HepG2 (cell line): ENCODE measurements around the gene DUSP22. TPM values are rescaled to one million over a fixed set of nuclear protein-coding genes. Genes with fewer than 3 reads are reported as not detected.

ENCODE experiments used
- ARNTL ChIP-seq: sonication (generic); formaldehyde crosslinking; IDR thresholded peaks from 2 replicates; pipeline ENCODE4 v1.4.0; 2020; ENCODE audit warnings: mild to moderate bottlenecking, missing genetic modification reagents
- EHMT2 ChIP-seq: fragments of 200-600 bp; sonication (generic); IDR thresholded peaks from 2 replicates; pipeline ENCODE4 v1.7.0; 2017; ENCODE audit warnings: antibody characterized with exemption, low read depth, low read length, borderline replicate concordance
- FOXP1 ChIP-seq, 2 experiments: fragments of 450-650 bp in 1 of 2; IDR thresholded peaks; 2 replicates each; pipeline ENCODE4 v1.6.1; 2017 to 2018; ENCODE audit warnings: antibody characterized with exemption in 1 of 2
- MZF1 ChIP-seq: sonication (generic); formaldehyde crosslinking; IDR thresholded peaks from 2 replicates; pipeline ENCODE4 v1.8.1; 2023; ENCODE audit warnings: mild to moderate bottlenecking, missing genetic modification reagents, borderline replicate concordance
- RARA ChIP-seq: IDR thresholded peaks from 2 replicates; pipeline ENCODE4 v1.6.1; 2016; ENCODE audit warnings: missing genetic modification reagents, missing compliant biosample characterization
- RORA ChIP-seq: sonication (generic); formaldehyde crosslinking; IDR thresholded peaks from 2 replicates; pipeline ENCODE4 v1.5.0; 2020; ENCODE audit warnings: mild to moderate bottlenecking, missing genetic modification reagents, moderate library complexity
- SIN3A ChIP-seq: IDR thresholded peaks from 2 replicates; pipeline ENCODE4 v1.6.1; 2011; ENCODE audit warnings: low read depth, mild to moderate bottlenecking, control low read depth, low read length, borderline replicate concordance
- SMAD9 ChIP-seq: sonication (generic); formaldehyde crosslinking; IDR thresholded peaks from 2 replicates; pipeline ENCODE4 v1.5.1; 2020; ENCODE audit warnings: mild to moderate bottlenecking, missing genetic modification reagents
- SP5 ChIP-seq: IDR thresholded peaks from 2 replicates; pipeline ENCODE4 v1.6.1; 2016; ENCODE audit warnings: low read depth, borderline replicate concordance
- TARDBP ChIP-seq: sonication (generic); formaldehyde crosslinking; IDR thresholded peaks from 2 replicates; pipeline ENCODE4 v1.8.0; 2022; ENCODE audit warnings: mild to moderate bottlenecking, missing genetic modification reagents
- ZBTB20 ChIP-seq: sonication (generic); formaldehyde crosslinking; IDR thresholded peaks from 2 replicates; pipeline ENCODE4 v1.8.1; 2023; ENCODE audit warnings: missing genetic modification reagents, low read depth, mild to moderate bottlenecking, borderline replicate concordance
- ZGPAT ChIP-seq: IDR thresholded peaks from 2 replicates; pipeline ENCODE4 v1.6.1; 2016; ENCODE audit warnings: mild to moderate bottlenecking
- ZIK1 ChIP-seq: sonication (generic); formaldehyde crosslinking; IDR thresholded peaks from 2 replicates; pipeline ENCODE4 v1.5.0; 2020; ENCODE audit warnings: mild to moderate bottlenecking, low read depth, missing genetic modification reagents, borderline replicate concordance
- ZNF234 ChIP-seq: sonication (generic); formaldehyde crosslinking; conservative IDR thresholded peaks from 2 replicates; pipeline ENCODE4 v1.5.1; 2020; ENCODE audit warnings: mild to moderate bottlenecking, missing genetic modification reagents
- ZNF280B ChIP-seq: sonication (generic); formaldehyde crosslinking; IDR thresholded peaks from 2 replicates; pipeline ENCODE4 v1.5.0; 2020; ENCODE audit warnings: missing genetic modification reagents, mild to moderate bottlenecking, borderline replicate concordance
- ZNF317 ChIP-seq: sonication (generic); formaldehyde crosslinking; IDR thresholded peaks from 2 replicates; pipeline ENCODE4 v1.5.0; 2020; ENCODE audit warnings: mild to moderate bottlenecking, missing genetic modification reagents
- ZNF567 ChIP-seq: sonication (generic); formaldehyde crosslinking; IDR thresholded peaks from 2 replicates; pipeline ENCODE4 v1.8.1; 2023; ENCODE audit warnings: mild to moderate bottlenecking, missing genetic modification reagents, borderline replicate concordance
- ZNF574 ChIP-seq: sonication (generic); formaldehyde crosslinking; IDR thresholded peaks from 2 replicates; pipeline ENCODE4 v1.4.0; 2020; ENCODE audit warnings: missing genetic modification reagents
- ZNF724P ChIP-seq: sonication (generic); formaldehyde crosslinking; IDR thresholded peaks from 2 replicates; pipeline ENCODE4 v1.8.0; 2022; ENCODE audit warnings: missing genetic modification reagents, borderline replicate concordance
- ZNF780A ChIP-seq: sonication (generic); formaldehyde crosslinking; IDR thresholded peaks from 2 replicates; pipeline ENCODE4 v1.8.0; 2022; ENCODE audit warnings: mild to moderate bottlenecking, missing genetic modification reagents, moderate library complexity
- ZNF850 ChIP-seq: sonication (generic); formaldehyde crosslinking; conservative IDR thresholded peaks from 2 replicates; pipeline ENCODE4 v1.9.0; 2021; ENCODE audit warnings: mild to moderate bottlenecking, missing genetic modification reagents
- ZNF879 ChIP-seq: sonication (generic); formaldehyde crosslinking; IDR thresholded peaks from 2 replicates; pipeline ENCODE4 v1.8.1; 2023; ENCODE audit warnings: missing genetic modification reagents
- ZSCAN30 ChIP-seq: sonication (generic); formaldehyde crosslinking; IDR thresholded peaks from 2 replicates; pipeline ENCODE4 v1.5.0; 2020; ENCODE audit warnings: mild to moderate bottlenecking, missing genetic modification reagents
- polyA plus RNA-seq, 8 experiments: library from polyadenylated mRNA; depleted of rRNA in 3 of 8; stranded (reverse) in 7 of 8; unstranded in 1 of 8; fragments of >200 nt; fragmentation: Illumina TruSeq in 4 of 8; extraction: Trizol in 4 of 8; gene quantifications; 2 replicates each; pipeline versions ENCODE4 v1.2.1 to v1.2.3, GENCODE V29; 2011 to 2016; ENCODE audit warnings: low read depth in 4 of 8, missing spikeins in 1 of 8, mixed read lengths in 1 of 8; ENCODE audit not compliant: insufficient read depth in 1 of 8
- total RNA-seq, 5 experiments: library from RNA; depleted of rRNA; stranded (reverse); fragments of >200 nt; fragmentation: Illumina TruSeq; extraction: Trizol; gene quantifications; 2 replicates each; pipeline ENCODE4 v1.2.3, GENCODE V29; 2016; ENCODE audit warnings: low read depth in 1 of 5

Gene DUSP22
- total and polyA plus RNA-seq, 2 of the 13 experiments (the other 11 are each of a cell fraction or from before 2014, with no cell fraction given) = 20.2 to 32.8 TPM

GRCh38 chr6:292506-293192 is 362 bp downstream of the DUSP22 start (continued):
- TF ChIP-seq ZNF574 (CRISPR knock-in tag) (no peak), ZNF317 (CRISPR knock-in tag) (0 out of 2 replicates have a peak, but pooled peaks have one; percentile 69), ZIK1 (CRISPR knock-in tag) (peak; percentile 32; the same call in 1 of the 2 replicates), EHMT2 (no peak), ZNF850 (no peak), ZNF879 (CRISPR knock-in tag) (peak; percentile 60; the same call in 1 of the 2 replicates), ZSCAN30 (CRISPR knock-in tag) (0 out of 2 replicates have a peak, but pooled peaks have one; percentile 17), RARA (CRISPR knock-in tag) (0 out of 2 replicates have a peak, but pooled peaks have one; percentile 31), SP5 (CRISPR knock-in tag) (peak; percentile 2; the same call in 1 of the 2 replicates), ZBTB20 (CRISPR knock-in tag) (peak; percentile 81), RORA (no peak), SMAD9 (CRISPR knock-in tag) (0 out of 2 replicates have a peak, but pooled peaks have one; percentile 84), ZNF280B (CRISPR knock-in tag) (no peak; the same call in 1 of the 2 replicates), ZNF567 (CRISPR knock-in tag) (no peak), ARNTL (CRISPR knock-in tag) (peak; percentile 23; the same call in 1 of the 2 replicates), MZF1 (CRISPR knock-in tag) (no peak), ZNF780A (CRISPR knock-in tag) (peak; percentile 92; the same call in 1 of the 2 replicates), ZGPAT (peak; percentile 59; the same call in 1 of the 2 replicates), ZNF724P (CRISPR knock-in tag) (peak; percentile 3; the same call in 1 of the 2 replicates), SIN3A (peak; percentile 74; the same call in 1 of the 2 replicates), ZNF234 (CRISPR knock-in tag) (peak; percentile 86; the same call in 1 of the 2 replicates), TARDBP (CRISPR knock-in tag) (0 out of 2 replicates have a peak, but pooled peaks have one; percentile 9), FOXP1 (IDR thresholded peaks at IDR 0.05) (no peak), FOXP1 (CRISPR knock-in tag; IDR thresholded peaks at IDR 0.05) (0 out of 2 replicates have a peak, but pooled peaks have one; percentile 0)
